OCI-LY1 (cell line): Measurements from ENCODE around the gene MYADM.

Experiments
- H2AFZ ChIP-seq: fragments of 200-600 bp; sonication (generic), shearing (Covaris generic); 2 replicates; pipeline ENCODE4 v1.6.0; 2014; ENCODE audit warnings: antibody characterized with exemption, mild to moderate bottlenecking, low read length
- H3F3A ChIP-seq: fragments of 200-600 bp; sonication (generic), shearing (Covaris generic); 2 replicates; pipeline ENCODE4 v1.6.0; 2014; ENCODE audit warnings: mild to moderate bottlenecking, antibody characterized with exemption, low read length, moderate library complexity; ENCODE audit not compliant: insufficient read depth
- H3K27ac ChIP-seq: fragments of 200-600 bp; sonication (generic); 2 replicates; pipeline ENCODE4 v1.5.1; 2014; ENCODE audit warnings: low read length, mixed run types, mild to moderate bottlenecking, low read depth; ENCODE audit not compliant: poor library complexity, severe bottlenecking
- H3K27me3 ChIP-seq: fragments of 200-600 bp; sonication (generic); 2 replicates; pipeline ENCODE4 v1.6.0; 2014; ENCODE audit warnings: antibody characterized with exemption, mild to moderate bottlenecking, low read length, moderate library complexity; ENCODE audit not compliant: insufficient read depth
- H3K36me3 ChIP-seq: fragments of 200-600 bp; sonication (generic); 2 replicates; pipeline ENCODE4 v1.6.1; 2014; ENCODE audit warnings: mild to moderate bottlenecking, antibody characterized with exemption, low read length, moderate library complexity, mixed read lengths; ENCODE audit not compliant: insufficient read depth
- H3K4me1 ChIP-seq: fragments of 200-600 bp; sonication (generic); 2 replicates; pipeline ENCODE4 v1.5.1; 2014; ENCODE audit warnings: mild to moderate bottlenecking, low read length, moderate library complexity; ENCODE audit not compliant: insufficient read depth, severe bottlenecking
- H3K4me2 ChIP-seq: fragments of 200-600 bp; sonication (generic), shearing (Covaris generic); 2 replicates; pipeline ENCODE4 v1.6.1; 2014; ENCODE audit warnings: low read length
- H3K4me3 ChIP-seq: fragments of 200-600 bp; sonication (generic); 2 replicates; pipeline ENCODE4 v1.5.1; 2014; ENCODE audit warnings: low read length, low read depth, mild to moderate bottlenecking, mixed read lengths; ENCODE audit not compliant: poor library complexity, severe bottlenecking
- H3K79me2 ChIP-seq: fragments of 200-600 bp; shearing (Covaris generic); 2 replicates; pipeline ENCODE4 v1.6.1; 2016; ENCODE audit warnings: mixed run types, low read length, mixed read lengths; ENCODE audit not compliant: insufficient read depth
- H3K9ac ChIP-seq: fragments of 200-600 bp; sonication (generic), shearing (Covaris generic); 2 replicates; pipeline ENCODE4 v1.6.1; 2014; ENCODE audit warnings: mild to moderate bottlenecking, low read length, mixed read lengths
- H3K9me2 ChIP-seq: fragments of 200-600 bp; sonication (generic), shearing (Covaris generic); 2 replicates; pipeline ENCODE4 v1.6.1; 2014; ENCODE audit warnings: low read depth, mild to moderate bottlenecking, low read length, mixed read lengths
- H3K9me3 ChIP-seq: fragments of 200-600 bp; shearing (Covaris generic); 2 replicates; pipeline ENCODE4 v1.6.1; 2014; ENCODE audit warnings: low read length, mixed read lengths
- H4K20me1 ChIP-seq: fragments of 200-600 bp; sonication (generic), shearing (Covaris generic); 2 replicates; pipeline ENCODE4 v1.6.0; 2016; ENCODE audit warnings: mild to moderate bottlenecking, low read length; ENCODE audit not compliant: insufficient read depth
- EZH2 ChIP-seq: fragments of 200-600 bp; sonication (generic), shearing (Covaris generic); IDR thresholded peaks from 2 replicates; pipeline ENCODE4 v1.8.0; 2017; ENCODE audit warnings: borderline replicate concordance, mixed run types, mild to moderate bottlenecking, antibody characterized with exemption, low read length, moderate library complexity, mixed read lengths
- TF ChIP-seq, protein P1 (sequence below): fragments of 200-600 bp; sonication (generic), shearing (Covaris generic); IDR thresholded peaks from 2 replicates; pipeline ENCODE4 v1.5.1; 2017; ENCODE audit warnings: mild to moderate bottlenecking, antibody characterized with exemption, low read length, moderate library complexity, mixed read lengths

MYADM gene

DNA sequence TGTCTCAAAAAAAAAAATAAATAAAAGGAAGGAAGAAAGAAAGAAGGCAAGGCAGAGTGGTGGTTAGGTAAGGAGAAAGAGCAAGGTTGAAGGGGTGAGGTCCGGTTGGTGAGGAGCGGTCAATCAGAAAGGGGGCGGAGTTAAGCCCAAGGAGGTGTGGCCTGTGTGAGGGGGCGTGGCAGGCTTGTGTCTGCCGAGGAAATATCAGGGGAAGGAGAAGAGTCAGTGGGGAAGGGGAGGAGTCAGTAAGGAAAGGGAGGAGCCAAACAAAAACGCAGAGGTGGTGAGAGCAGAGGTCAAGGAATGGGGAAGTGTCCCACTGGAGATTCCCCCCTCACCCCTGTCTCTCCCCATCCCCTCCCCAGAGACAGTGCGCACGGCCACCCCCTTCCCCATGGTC is 47.3 kb downstream of the MYADM start:
- no peak overlapping the region for H3K9ac ChIP-seq
- H3K27ac ChIP-seq, result no peak overlapping the region
- no peaks in the 10 kb centered on the region for H3K79me2 ChIP-seq
- H3F3A ChIP-seq, result no peaks in the 10 kb centered on the region
- H3K4me2 ChIP-seq, result no peak overlapping the region
- H3K9me2 ChIP-seq, result no peaks in the 10 kb centered on the region
- H2AFZ ChIP-seq, result no peak overlapping the region
- TF ChIP-seq EZH2, result no peak
- TF ChIP-seq, protein P1, sequence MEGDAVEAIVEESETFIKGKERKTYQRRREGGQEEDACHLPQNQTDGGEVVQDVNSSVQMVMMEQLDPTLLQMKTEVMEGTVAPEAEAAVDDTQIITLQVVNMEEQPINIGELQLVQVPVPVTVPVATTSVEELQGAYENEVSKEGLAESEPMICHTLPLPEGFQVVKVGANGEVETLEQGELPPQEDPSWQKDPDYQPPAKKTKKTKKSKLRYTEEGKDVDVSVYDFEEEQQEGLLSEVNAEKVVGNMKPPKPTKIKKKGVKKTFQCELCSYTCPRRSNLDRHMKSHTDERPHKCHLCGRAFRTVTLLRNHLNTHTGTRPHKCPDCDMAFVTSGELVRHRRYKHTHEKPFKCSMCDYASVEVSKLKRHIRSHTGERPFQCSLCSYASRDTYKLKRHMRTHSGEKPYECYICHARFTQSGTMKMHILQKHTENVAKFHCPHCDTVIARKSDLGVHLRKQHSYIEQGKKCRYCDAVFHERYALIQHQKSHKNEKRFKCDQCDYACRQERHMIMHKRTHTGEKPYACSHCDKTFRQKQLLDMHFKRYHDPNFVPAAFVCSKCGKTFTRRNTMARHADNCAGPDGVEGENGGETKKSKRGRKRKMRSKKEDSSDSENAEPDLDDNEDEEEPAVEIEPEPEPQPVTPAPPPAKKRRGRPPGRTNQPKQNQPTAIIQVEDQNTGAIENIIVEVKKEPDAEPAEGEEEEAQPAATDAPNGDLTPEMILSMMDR, result no peak
- H3K9me3 ChIP-seq, result no peaks in the 10 kb centered on the region
- no peaks in the 10 kb centered on the region for H3K36me3 ChIP-seq
- H3K4me3 ChIP-seq, result no peak overlapping the region
- H3K27me3 ChIP-seq, result no peaks in the 10 kb centered on the region
- H4K20me1 ChIP-seq, result no peaks in the 10 kb centered on the region
- no peaks in the 10 kb centered on the region for H3K4me1 ChIP-seq

DNA sequence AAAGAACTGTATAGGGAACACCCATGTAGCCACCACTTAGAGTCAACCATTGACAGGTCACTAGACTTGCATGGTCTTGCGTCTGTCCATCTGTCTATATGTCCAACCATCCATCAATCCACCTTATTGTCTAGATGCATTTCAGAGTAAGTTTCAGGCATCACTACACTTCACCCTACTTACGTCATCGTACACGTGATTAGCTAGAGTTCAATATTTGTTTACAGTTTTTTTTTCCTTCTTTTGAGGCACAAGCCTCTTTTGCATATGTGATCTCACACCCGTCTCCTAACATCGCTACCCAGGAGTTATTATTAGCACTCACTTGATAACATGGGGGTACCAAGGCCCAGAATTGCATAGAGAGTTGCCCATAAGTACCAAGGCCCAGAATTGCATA is 48.3 kb downstream of the MYADM start:
- no peak for TF ChIP-seq EZH2
- TF ChIP-seq, protein P1, result no peak
- Histone ChIP-seq H3K4me1 (no peaks in the 10 kb centered on the region), H3F3A (no peaks in the 10 kb centered on the region), H3K9me3 (no peaks in the 10 kb centered on the region), H3K27me3 (no peaks in the 10 kb centered on the region), H3K79me2 (no peaks in the 10 kb centered on the region), H4K20me1 (no peaks in the 10 kb centered on the region), H3K27ac (no peak overlapping the region), H3K36me3 (no peaks in the 10 kb centered on the region), H3K9ac (no peak overlapping the region), H3K4me3 (no peak overlapping the region), H2AFZ (no peak overlapping the region), H3K9me2 (no peaks in the 10 kb centered on the region), H3K4me2 (no peak overlapping the region)

DNA sequence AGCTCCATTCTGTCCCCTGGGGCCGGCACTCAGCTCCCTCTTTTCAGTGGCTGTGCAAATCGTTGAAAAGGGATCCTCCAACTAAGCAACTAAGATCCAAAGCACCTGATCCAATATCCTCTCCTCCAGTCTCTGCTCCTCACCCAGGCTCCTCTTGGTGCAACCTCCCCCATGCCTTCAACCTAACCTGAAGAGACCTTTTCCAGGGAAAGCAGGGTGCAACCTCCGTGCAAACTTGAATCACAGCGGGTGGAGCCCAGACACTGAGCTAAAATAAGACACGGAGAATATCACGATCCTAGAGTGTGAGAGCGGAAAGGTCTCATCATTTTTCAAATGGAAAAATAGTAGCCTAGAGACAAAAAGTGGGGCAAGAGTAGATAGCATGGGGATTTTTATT is 49.7 kb downstream of the MYADM start:
- no peaks in the 10 kb centered on the region for H3K4me1 ChIP-seq
- no peak overlapping the region for H3K4me2 ChIP-seq
- no peaks in the 10 kb centered on the region for H3K27me3 ChIP-seq
- no peak overlapping the region for H3K27ac ChIP-seq
- no peaks in the 10 kb centered on the region for H3K9me3 ChIP-seq
- no peak overlapping the region for H2AFZ ChIP-seq
- H3K9ac ChIP-seq, result no peak overlapping the region
- no peaks in the 10 kb centered on the region for H4K20me1 ChIP-seq
- no peaks in the 10 kb centered on the region for H3K9me2 ChIP-seq
- H3K4me3 ChIP-seq, result no peak overlapping the region
- H3F3A ChIP-seq, result no peaks in the 10 kb centered on the region
- no peak for TF ChIP-seq EZH2
- TF ChIP-seq, protein P1, result no peak
- H3K36me3 ChIP-seq, result no peaks in the 10 kb centered on the region
- no peaks in the 10 kb centered on the region for H3K79me2 ChIP-seq
